Measurements from ENCODE around the gene HOXD8. TPM values are rescaled to one million over a fixed set of nuclear protein-coding genes. Genes with fewer than 3 reads are reported as not detected.

HOXD8 gene
- total RNA-seq, 2 experiments from 2014 or later: not detected

- Mint-ChIP-seq H3K4me1 (peaks cover 10% of the 10 kb centered on the region), H3K27ac (peak overlapping the region; percentile 40), H3K4me3 (no peak overlapping the region), H3K36me3 (peaks cover 5% of the 10 kb centered on the region), H3K9me3 (ENCODE audit: low read depth) (no peaks in the 10 kb centered on the region), H3K27me3 (peaks cover 85% of the 10 kb centered on the region)
- CTCF ChIA-PET: interaction anchor here (0.8 to 2.2 kb wide), 14 partner anchors 13 to 1038 kb away, joined by 3 to 8 read pairs (median 3); no protein-coding TSS in a partner anchor
- DNase-seq: no peak
- no peak for ATAC-seq
Measured at GRCh38 chr2:176110415-176111308, 18.8 kb upstream of the HOXD8 start.

- peaks cover 4% of the 10 kb centered on the region for H3K36me3 Mint-ChIP-seq
- DNase-seq: no peak
- ATAC-seq: no peak
- H3K4me1 Mint-ChIP-seq: peaks cover 8% of the 10 kb centered on the region
- no peak overlapping the region for H3K4me3 Mint-ChIP-seq
- CTCF ChIA-PET: interaction anchor here (1.0 to 2.2 kb wide), 10 partner anchors 14 to 1038 kb away, joined by 3 to 8 read pairs (median 4); no protein-coding TSS in a partner anchor
- no peaks in the 10 kb centered on the region for H3K9me3 Mint-ChIP-seq (ENCODE audit: low read depth)
- peak overlapping the region; percentile 40 for H3K27ac Mint-ChIP-seq
- peaks cover 85% of the 10 kb centered on the region for H3K27me3 Mint-ChIP-seq
Measured at GRCh38 chr2:176111309-176111663, 18.2 kb upstream of the HOXD8 start.

- H3K36me3 Mint-ChIP-seq: peaks cover 2% of the 10 kb centered on the region
- ATAC-seq: no peak
- peaks cover 6% of the 10 kb centered on the region for H3K4me1 Mint-ChIP-seq
- H3K9me3 Mint-ChIP-seq (ENCODE audit: low read depth): no peaks in the 10 kb centered on the region
- CTCF ChIA-PET: interaction anchor here (1.2 to 2.2 kb wide), 5 partner anchors 14 to 803 kb away, joined by 3 to 8 read pairs (median 4); no protein-coding TSS in a partner anchor
- H3K27ac Mint-ChIP-seq: peak overlapping the region; percentile 11
- DNase-seq: no peak
- H3K4me3 Mint-ChIP-seq: no peak overlapping the region
- H3K27me3 Mint-ChIP-seq: peaks cover 89% of the 10 kb centered on the region
Measured at GRCh38 chr2:176111846-176112374, 17.6 kb upstream of the HOXD8 start.

GRCh38 chr2:176112375-176113302 is 16.9 kb upstream of the HOXD8 start:
- no peak overlapping the region for H3K27ac Mint-ChIP-seq
- CTCF ChIA-PET: interaction anchor here (1.2 to 1.8 kb wide), 2 partner anchors 14 to 28 kb away, joined by 4 to 5 read pairs; no protein-coding TSS in a partner anchor
- peaks cover 2% of the 10 kb centered on the region for H3K36me3 Mint-ChIP-seq
- H3K27me3 Mint-ChIP-seq: peaks cover 91% of the 10 kb centered on the region
- no peak overlapping the region for H3K4me3 Mint-ChIP-seq
- no peak for DNase-seq
- H3K9me3 Mint-ChIP-seq (ENCODE audit: low read depth): no peaks in the 10 kb centered on the region
- peaks cover 4% of the 10 kb centered on the region for H3K4me1 Mint-ChIP-seq
- no peak for ATAC-seq

GRCh38 chr2:176114120-176114929 is 15.2 kb upstream of the HOXD8 start:
- H3K36me3 Mint-ChIP-seq: peaks cover 1% of the 10 kb centered on the region
- H3K4me1 Mint-ChIP-seq: peaks cover 7% of the 10 kb centered on the region
- CTCF ChIA-PET: interaction anchor here (0.9 to 1.8 kb wide), 4 partner anchors 13 to 440 kb away, joined by 3 to 5 read pairs (median 4); no protein-coding TSS in a partner anchor
- DNase-seq (no peak), ATAC-seq (no peak)
- peaks cover 1% of the 10 kb centered on the region for H3K9me3 Mint-ChIP-seq (ENCODE audit: low read depth)
- H3K27me3 Mint-ChIP-seq: peaks cover 99% of the 10 kb centered on the region
- H3K4me3 Mint-ChIP-seq: no peak overlapping the region
- H3K27ac Mint-ChIP-seq: no peak overlapping the region

- DNase-seq (no peak), ATAC-seq (no peak)
- Mint-ChIP-seq H3K9me3 (ENCODE audit: low read depth) (peaks cover 1% of the 10 kb centered on the region), H3K36me3 (no peaks in the 10 kb centered on the region), H3K27ac (no peak overlapping the region), H3K4me3 (no peak overlapping the region), H3K27me3 (peaks cover 99% of the 10 kb centered on the region), H3K4me1 (peaks cover 6% of the 10 kb centered on the region)
- CTCF ChIA-PET: interaction anchor here (1.1 kb wide), 1 partner anchor 17 kb away, joined by 3 read pairs; no protein-coding TSS in a partner anchor
Measured at GRCh38 chr2:176114930-176115625, 14.4 kb upstream of the HOXD8 start.

GRCh38 chr2:176115883-176116813 is 13.4 kb upstream of the HOXD8 start, which contains the start of gene HOXD10:
TSS of gene HOXD10 (plus strand) at chr2:176116778. CDS start at chr2:176116834, 56 bp downstream.
- no peak for DNase-seq
- H3K27ac Mint-ChIP-seq: no peak within 1 kb of the TSS
- peaks cover 6% of the 10 kb centered on the region for H3K4me1 Mint-ChIP-seq
- H3K36me3 Mint-ChIP-seq: no peaks in the 10 kb centered on the region
- peaks cover 99% of the 10 kb centered on the region for H3K27me3 Mint-ChIP-seq
- ATAC-seq: no peak
- peaks cover 1% of the 10 kb centered on the region for H3K9me3 Mint-ChIP-seq (ENCODE audit: low read depth)
- H3K4me3 Mint-ChIP-seq: no peak within 1 kb of the TSS
- CTCF ChIA-PET: no interaction called here

- CTCF ChIA-PET: interaction anchor here (0.7 kb wide), 1 partner anchor 13 kb away, joined by 3 read pairs; no protein-coding TSS in a partner anchor
Measured at GRCh38 chr2:176117162-176117822, 12.2 kb upstream of the HOXD8 start.

GRCh38 chr2:176117823-176118371 is 11.6 kb upstream of the HOXD8 start:
- Mint-ChIP-seq H3K4me1 (peaks cover 4% of the 10 kb centered on the region), H3K27ac (no peak overlapping the region), H3K27me3 (peaks cover 93% of the 10 kb centered on the region), H3K36me3 (no peaks in the 10 kb centered on the region), H3K4me3 (no peak overlapping the region), H3K9me3 (ENCODE audit: low read depth) (peaks cover 1% of the 10 kb centered on the region)
- ATAC-seq: no peak
- DNase-seq: no peak
- CTCF ChIA-PET: no interaction called here

More at GRCh38 chr2:176117162-176117822, 12.2 kb upstream of the HOXD8 start:
- H3K27ac Mint-ChIP-seq: no peak overlapping the region
- no peak for ATAC-seq
- peaks cover 1% of the 10 kb centered on the region for H3K9me3 Mint-ChIP-seq (ENCODE audit: low read depth)
- no peaks in the 10 kb centered on the region for H3K36me3 Mint-ChIP-seq
- no peak overlapping the region for H3K4me3 Mint-ChIP-seq
- peaks cover 96% of the 10 kb centered on the region for H3K27me3 Mint-ChIP-seq
- DNase-seq: no peak
- peaks cover 4% of the 10 kb centered on the region for H3K4me1 Mint-ChIP-seq

GRCh38 chr2:176118601-176119339 is 10.7 kb upstream of the HOXD8 start:
- ATAC-seq (no peak), DNase-seq (no peak)
- CTCF ChIA-PET: no interaction called here
- Mint-ChIP-seq H3K4me1 (peaks cover 4% of the 10 kb centered on the region), H3K36me3 (no peaks in the 10 kb centered on the region), H3K4me3 (no peak overlapping the region), H3K27me3 (peaks cover 91% of the 10 kb centered on the region), H3K27ac (no peak overlapping the region), H3K9me3 (ENCODE audit: low read depth) (peaks cover 1% of the 10 kb centered on the region)
